ENCODE measurements around the gene POLR2I. TPM values are rescaled to one million over a fixed set of nuclear protein-coding genes. Genes with fewer than 3 reads are reported as not detected.

Gene POLR2I
- total and polyA plus RNA-seq, 2 donors (not counting 3 experiments of a cell fraction or from before 2014, with no cell fraction given), result 53.0 to 64.8 TPM

GRCh38 chr19:36099166-36099785 is 15.4 kb downstream of the POLR2I start:
- Histone ChIP-seq H3K9ac (replicated peaks; ENCODE audit: extremely low read depth, insufficient read depth, low read length) (no peak overlapping the region), H2AFZ (ENCODE audit: low read depth, low read length) (no peak overlapping the region), H3K4me2 (ENCODE audit: insufficient read depth, low read length) (no peak overlapping the region), H3K79me2 (ENCODE audit: control insufficient read depth, insufficient read depth, low read length) (no peaks in the 10 kb centered on the region), H3K9me3 (replicated peaks; ENCODE audit: control insufficient read depth, insufficient read depth, low read length) (no peaks in the 10 kb centered on the region), H4K20me1 (replicated peaks; ENCODE audit: control insufficient read depth, extremely low read depth, insufficient read depth, low read length) (no peaks in the 10 kb centered on the region), H3K27ac (ENCODE audit: insufficient read depth, low read depth, low read length) (no peak overlapping the region), H3K4me1 (ENCODE audit: control insufficient read depth, extremely low read depth, insufficient read depth, low read length) (no peaks in the 10 kb centered on the region), H3K27me3 (ENCODE audit: control insufficient read depth in 2 of 2, insufficient read depth in 2 of 2, low read length in 2 of 2) (no peaks in the 10 kb centered on the region), H3K36me3 (ENCODE audit: control insufficient read depth in 2 of 2, extremely low read depth in 1 of 2, insufficient read depth in 2 of 2, low read length in 2 of 2) (peaks cover 3 to 9% of the 10 kb centered on the region in 2 experiments), H3K9me1 (replicated peaks; ENCODE audit: control insufficient read depth, extremely low read depth, insufficient read depth, low read length) (no peaks in the 10 kb centered on the region), H3K4me3 (replicated peaks in 1 of 3; ENCODE audit: insufficient read depth in 1 of 3, low read depth in 1 of 3, low read length in 3 of 3) (no peak overlapping the region)
- dilution Hi-C loops (cut with MboI; ENCODE audit: extremely low pct_ligation_motif_present, low sequenced_read_pairs) (no loop called here), intact Hi-C loops (cut with micrococcal nuclease) (no loop called here)
- FAIRE-seq (no peak), DNase-seq (ENCODE audit: low read depth, low spot score) (no peak)
- CTCF ChIA-PET, result no interaction called here
- POLR2A ChIA-PET, result no interaction called here
- TF ChIP-seq MAX (IDR thresholded peaks at IDR 0.05; ENCODE audit: insufficient read depth, insufficient read length) (no peak), JUN (IDR thresholded peaks at IDR 0.05; ENCODE audit: borderline replicate concordance, insufficient read depth, insufficient read length, low read depth) (no peak), MYC (IDR thresholded peaks at IDR 0.05; ENCODE audit: low read depth, low read length) (no peak), POLR2A (IDR thresholded peaks at IDR 0.05; ENCODE audit: low read depth, low read length) (no peak), GATA2 (IDR thresholded peaks at IDR 0.05; ENCODE audit: insufficient read depth, insufficient read length, low read depth, low read length) (no peak), CTCF (IDR thresholded peaks at IDR 0.05; ENCODE audit: extremely low read depth in 1 of 2, insufficient read depth in 1 of 2, low read depth in 1 of 2, low read length in 2 of 2) (no peak), EZH2 (IDR thresholded peaks at IDR 0.05; ENCODE audit: borderline replicate concordance, low read depth, low read length, severe bottlenecking) (no peak), POLR2AphosphoS5 (IDR thresholded peaks at IDR 0.05; ENCODE audit: insufficient read depth, low read depth, low read length) (no peak), FOS (IDR thresholded peaks at IDR 0.05; ENCODE audit: borderline replicate concordance, insufficient read depth, low read length) (no peak)
- BruUV-seq (replicated peaks), result no TSS peak
